ENCODE results near the gene PROK1.

The PROK1 gene

DNA sequence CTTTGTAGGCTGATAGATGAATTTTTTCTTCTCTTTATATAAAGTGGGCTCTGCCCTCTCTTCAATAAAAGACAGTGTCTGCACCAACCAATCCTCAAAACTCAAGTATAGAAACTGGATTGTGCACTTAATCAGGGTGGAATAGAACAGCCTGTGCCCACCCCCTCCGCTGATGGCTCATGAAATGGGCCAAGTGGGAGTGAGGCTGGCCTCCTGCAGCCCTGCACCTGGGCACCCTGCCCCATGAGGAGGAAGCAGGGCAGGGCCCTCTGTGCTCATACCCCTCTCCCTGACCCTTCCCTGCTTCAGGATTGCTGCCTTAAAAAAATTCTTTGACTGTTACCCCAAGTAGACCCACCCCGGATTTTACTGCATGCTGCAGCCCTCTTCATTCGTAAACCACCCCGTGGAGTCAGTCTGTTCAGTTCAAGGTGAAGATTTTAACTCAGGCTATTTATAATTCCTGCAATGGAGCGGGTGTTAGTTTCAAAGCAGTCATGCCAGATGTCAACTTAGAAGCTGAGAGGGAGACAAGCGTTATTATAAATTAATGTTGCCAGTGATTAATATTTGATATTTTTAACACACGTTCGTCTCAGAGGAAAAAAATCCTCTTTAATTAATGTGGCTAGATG is 15.8 kb downstream of the PROK1 start:
- no peak for DNase-seq

DNA sequence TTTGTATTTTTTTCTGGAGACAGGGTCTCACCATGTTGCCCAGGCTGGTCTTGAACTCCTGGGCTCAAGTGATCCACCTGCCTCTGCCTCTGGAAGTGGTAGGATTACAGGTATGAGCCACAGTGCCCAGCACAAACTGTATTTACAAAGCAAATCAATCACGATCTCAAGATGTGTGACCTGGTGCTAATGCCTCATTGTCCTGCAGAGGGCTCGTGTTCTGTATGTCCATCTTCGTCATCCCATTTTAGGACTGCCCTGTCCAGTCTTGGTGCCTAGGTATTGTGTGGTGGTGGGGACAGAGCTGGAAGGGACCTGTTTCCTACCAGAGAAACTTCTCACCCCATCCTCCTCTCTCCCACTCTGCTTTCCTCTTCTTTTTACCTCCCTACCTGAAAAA is 20.2 kb downstream of the PROK1 start:
- DNase-seq, result no peak

DNA sequence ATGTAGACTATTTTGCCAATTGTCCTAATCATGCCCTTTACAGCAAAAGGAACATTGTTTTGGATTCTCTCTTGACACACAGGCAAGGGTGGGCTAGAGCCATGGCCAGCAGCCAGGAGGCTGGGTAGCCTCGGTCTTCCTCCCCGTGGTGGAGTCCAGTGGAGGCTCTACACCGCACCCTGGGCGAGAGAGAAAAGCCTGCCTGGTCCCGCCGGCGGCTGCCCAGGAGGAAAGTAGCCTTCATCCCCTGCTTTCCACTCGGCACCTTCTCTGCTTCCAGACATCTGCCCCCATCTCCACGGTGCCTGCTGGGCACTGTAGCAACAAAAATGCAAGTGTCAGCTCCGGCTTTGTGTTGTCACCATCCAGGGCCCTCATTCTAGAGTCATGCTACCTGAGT is 21.6 kb downstream of the PROK1 start:
- DNase-seq, result no peak

DNA sequence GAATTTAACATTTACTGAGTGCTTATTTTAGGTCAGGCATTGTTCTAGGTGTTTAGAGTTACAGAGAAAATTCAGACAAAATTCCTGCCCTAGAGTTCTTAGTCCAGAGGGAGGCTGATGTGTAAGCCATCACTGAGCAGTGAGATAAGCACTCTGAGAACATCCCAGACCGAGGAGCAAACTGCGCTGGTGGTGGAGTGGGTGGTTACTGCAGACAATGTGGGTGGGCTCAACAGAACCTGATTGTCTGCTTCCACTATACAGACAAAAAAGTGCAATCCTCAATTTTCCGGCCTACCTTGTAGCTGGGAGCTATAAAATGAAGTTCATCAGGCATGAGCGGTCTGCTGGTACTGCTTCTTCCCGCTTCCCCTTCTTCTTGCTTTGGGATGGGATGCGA is 23.5 kb downstream of the PROK1 start:
- DNase-seq, result no peak

DNA sequence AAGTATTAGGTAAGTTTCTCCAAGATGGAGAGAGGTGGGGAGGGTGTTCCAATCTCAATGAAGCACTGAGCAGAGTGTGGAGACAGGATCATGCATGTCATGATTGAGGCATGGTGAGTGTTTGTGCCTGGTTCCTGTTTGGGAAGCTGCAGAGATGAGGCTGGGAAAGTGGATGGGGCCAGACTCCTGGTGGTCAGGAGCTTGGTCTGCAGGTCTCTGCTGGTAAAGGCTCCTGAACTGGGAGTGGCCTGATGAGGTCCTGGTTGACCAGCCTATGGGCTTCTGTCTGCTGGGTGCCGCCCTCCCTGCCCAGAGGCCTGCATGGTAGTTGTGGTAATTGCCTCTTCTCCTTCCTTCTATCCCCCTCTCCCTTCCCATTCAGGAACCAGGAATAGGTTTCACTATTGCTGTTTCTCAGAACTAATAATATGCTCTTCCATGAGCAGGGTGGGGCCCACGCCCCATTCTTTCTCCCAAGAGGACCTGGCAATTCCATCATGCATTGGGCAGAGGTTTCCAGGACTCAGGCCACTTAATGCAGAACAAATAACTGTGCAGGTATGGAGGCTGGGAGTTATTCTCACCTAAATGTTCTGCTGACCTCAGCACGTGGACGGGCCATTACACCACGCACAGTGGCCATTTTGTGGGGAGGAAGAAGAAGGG is 24.5 kb downstream of the PROK1 start:
- no peak for DNase-seq

DNA sequence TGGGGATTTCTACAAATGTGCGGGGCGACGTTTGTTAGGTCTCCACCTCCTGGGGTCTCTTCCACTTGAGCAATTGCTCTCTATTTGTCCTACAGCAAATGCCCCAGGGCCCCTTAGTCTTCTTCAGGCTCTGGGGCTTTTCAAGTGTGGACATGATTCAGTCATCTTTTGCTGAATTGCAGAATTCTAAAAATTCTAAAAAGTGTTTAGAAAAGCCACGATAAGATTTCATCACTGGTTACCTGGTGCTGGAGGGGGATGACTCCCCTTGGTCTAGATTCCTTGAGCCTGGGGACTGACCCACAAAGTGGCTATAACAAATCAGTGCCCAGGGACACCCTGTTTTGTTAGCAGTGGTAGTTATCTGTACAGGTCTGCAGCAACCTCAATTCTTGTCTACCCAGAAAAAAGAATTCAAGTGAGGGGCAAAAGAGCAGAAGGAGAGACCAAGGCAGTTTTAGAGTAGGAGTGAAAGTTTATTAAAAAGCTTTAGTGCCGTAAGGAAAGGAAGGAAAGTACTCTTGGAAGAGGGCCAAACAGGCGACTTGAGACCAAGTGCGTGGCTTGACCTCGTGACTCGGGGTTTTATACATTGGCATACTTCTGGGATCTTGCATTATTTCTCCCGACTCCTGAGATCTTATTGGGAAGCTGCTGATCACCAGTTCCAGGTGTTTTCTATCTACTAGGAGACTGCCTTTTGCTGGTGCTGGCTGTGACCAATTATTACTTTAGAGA is 25.2 kb downstream of the PROK1 start:
- no peak for DNase-seq

DNA sequence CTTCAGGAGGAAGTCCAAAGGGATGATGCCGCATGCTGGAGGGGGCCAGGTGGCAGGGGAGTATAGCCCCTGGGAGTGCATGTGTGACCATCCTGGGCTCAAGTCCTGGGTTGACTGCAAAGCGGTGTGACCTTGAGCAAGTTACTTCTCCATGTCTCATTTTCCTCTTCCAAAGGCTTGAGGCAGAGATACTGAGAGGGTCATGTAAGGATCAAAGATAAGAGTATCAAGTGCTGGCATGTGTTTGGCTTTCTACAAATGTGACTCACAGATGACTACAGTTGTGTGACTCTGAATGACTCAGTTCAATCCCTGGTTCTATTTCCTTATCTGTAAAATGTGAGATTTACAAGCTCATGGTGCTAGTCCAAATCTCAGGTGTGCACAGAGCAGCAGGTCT is 26.1 kb downstream of the PROK1 start:
- DNase-seq, result no peak

DNA sequence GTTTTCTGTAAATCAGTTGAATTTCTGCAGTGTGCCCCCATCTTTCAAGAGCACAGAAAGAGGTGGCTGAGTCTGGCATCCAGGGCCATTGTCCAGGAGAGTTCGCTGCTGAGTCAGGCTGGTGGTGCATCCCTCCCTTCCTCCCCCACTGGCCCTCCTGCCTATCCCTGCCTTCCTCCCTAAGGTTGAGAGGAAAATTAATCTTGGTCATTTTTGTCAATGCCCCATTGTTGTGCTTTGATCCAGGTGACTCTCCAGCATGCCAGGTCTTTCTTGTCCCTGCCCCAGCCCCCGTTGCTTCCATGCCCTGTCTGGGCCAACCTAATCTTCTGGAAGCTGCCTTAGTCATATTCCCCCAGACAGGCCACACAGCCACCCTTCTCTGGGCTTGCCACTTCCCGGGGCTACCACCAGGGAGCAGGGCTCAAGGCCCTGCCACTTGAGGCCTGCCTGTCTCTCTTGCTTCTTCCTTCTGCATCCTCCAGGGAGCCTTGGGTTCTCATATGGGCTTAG is 26.6 kb downstream of the PROK1 start:
- no peak for DNase-seq

DNA sequence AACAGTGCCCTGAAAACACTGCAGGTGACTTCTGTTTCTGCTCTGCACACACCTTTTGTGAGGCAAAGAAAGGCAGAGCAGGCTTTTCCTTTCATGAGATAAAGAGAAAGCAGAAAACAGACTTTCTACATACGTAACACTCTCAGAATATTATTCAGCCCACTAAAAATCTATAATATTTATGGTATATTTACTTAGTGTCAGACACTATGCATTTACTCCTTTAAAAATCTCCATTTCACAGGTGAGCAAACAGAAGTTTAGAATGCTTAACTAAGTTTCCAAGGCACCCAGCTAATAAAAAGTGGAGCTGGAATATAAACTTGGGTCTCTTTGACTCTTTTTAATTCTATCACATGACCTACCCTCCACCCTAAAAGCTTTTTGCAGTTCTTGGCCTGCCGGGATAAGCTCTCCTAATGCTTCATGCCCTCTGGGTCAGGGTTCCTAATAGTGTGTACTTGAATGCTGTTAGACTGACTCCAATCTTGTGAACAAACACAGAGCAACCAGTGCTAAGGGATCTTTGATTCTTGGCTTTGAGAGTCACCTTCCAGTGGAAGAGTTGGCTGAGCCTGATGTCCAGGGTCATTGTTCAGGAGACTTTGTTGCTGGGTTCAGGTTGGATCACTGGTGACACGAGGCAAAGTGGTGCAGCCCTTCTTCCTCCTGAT is 27.2 kb downstream of the PROK1 start:
- no peak for DNase-seq

DNA sequence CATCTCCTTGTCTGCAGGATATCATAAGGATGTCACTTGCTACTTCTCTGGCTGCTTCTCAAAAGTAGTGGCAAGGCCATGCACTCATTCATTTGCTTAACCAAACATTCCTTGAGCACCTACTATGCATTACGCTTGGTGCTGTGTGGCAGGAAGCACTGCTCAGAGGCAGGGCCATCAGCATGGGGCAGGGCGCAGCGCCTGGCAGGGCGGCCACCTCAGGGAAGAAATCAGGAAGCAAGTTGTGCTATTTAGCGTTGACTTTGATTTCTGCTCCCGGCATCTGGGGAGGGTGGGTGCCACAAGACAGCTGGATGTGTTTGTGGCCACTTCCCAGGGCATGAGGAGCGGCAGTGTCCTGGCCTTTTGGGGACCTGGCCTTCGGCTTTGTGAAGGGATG is 27.9 kb downstream of the PROK1 start:
- DNase-seq, result no peak

DNA sequence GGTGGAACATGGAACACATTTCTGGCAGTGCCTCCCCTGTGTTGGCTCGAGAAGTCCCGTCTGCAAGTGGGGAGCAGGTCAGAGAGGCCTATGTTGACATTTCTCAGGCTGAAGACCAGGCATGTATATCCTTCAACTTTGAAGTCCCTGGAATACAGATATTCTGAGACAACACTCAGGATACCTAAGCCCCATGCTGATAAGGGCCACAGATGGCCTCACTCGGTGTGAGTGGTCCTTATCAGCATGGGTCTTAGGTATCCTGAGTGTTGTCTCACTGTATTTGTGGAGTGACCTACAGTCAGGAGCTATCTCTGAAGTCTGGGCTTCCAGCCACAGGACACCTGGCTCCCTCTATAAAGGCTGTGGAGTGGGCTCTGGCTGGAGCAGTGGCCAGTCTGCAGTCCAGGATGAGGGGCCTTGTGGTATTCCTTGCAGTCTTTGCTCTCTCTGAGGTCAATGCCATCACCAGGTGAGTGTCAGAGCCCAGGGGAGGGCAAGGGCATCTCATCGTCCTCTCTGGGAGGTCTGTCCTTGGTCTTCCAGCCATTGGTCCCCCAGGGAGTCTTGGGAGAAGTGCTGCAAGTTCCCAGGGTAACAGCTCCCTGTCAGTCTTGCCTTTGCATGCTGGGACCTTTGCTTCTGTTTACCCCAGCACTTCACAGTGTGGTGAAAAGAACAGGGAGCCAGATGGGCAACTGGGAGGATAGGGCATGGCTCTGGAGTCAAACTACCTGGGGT is 29.6 kb downstream of the PROK1 start:
- DNase-seq, result no peak

DNA sequence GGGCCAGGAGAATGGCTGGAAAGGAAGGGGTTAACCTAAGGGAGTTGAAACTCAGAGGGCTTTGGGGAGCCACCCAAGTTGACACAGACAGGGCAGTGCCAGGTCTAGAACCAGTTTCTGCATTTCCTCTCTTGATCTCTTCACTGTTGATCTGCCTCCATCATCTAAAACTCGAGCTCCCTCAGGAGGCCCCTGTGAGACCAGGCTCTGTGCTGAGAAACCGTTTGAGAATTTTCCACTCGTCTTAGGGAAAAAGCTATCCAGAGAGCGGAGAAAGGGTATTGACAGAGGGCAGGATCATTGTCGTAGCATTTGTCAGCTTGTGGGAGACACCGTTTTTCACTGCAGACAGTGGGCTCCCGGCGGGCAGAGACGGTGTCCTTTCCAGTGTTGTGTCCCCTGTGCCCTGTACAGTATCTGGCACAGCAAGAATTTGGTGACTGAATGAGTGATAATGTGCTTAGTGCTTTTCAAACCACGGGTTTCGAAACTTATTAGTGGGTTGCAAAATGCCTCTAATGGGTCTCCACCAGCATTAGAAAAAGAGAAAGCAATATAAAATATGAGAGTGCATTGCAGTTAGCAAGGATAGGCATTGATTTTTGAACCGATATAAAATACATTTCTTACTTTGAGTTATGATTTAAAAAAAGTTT is 31.1 kb downstream of the PROK1 start:
- DNase-seq, result no peak

DNA sequence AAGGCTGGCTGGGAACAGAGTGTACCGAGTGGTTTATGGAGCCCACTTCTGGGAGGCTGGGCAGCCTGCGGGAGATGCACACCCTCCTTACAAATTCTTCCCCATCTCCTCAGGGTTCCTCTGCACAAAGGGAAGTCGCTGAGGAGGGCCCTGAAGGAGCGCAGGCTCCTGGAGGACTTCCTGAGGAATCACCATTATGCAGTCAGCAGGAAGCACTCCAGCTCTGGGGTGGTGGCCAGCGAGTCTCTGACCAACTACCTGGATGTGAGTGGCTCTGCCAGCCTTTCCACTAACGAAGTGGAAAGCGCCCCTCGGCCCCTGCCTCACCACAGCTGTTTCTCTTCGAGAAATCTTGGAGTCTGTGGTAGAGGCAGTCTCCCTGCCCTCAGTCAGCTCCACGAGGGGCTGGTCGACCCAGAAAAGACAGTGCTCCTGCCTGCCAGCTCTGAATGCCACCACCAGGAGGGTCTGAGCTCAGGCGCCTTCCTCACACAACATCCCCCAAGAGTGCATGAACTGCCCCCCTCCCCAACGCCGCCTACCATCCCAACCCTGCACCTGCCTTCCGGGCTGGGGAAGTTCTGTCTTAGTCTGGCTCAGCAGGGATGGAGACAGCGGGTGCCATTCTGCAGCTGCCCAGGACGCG is 31.8 kb downstream of the PROK1 start:
- DNase-seq, result no peak

DNA sequence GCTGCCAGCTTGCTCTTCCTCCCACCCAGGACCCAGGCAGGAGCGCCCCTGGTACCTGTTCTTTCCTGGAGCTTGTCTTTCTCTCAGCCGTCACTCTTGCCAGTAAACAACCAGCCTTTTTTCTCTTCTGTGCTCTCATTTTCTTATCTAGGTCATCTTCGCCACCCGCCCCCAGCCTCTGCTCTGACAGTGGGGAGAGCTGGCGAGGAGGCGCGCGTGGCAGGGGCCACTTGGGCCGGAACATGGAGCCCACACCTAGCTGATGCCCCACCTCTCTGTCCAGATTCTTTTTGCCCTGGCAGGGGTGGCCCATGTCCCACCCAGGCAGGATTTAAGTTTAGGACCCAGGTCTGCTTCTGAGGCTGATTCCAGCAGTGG is 32.3 kb downstream of the PROK1 start:
- no peak for DNase-seq

DNA sequence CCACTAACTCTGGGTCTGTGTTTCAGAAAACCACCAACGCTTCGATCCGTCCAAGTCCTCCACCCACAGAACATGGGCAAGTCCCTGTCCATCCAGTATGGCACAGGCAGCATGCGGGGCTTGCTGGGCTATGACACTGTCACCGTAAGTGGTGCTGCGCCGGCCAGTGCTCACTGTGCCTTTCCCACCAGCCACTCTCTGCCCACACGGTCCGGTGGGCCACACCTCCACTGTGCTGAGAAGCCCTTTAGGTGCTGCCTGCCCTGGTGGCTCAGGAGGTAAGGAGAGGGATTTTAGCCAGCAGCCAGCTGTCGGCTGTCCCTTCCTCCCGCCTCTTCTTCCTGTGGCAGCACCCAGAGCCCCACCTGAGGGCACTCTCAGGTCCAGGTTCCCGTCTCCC is 33.9 kb downstream of the PROK1 start:
- DNase-seq, result no peak

DNA sequence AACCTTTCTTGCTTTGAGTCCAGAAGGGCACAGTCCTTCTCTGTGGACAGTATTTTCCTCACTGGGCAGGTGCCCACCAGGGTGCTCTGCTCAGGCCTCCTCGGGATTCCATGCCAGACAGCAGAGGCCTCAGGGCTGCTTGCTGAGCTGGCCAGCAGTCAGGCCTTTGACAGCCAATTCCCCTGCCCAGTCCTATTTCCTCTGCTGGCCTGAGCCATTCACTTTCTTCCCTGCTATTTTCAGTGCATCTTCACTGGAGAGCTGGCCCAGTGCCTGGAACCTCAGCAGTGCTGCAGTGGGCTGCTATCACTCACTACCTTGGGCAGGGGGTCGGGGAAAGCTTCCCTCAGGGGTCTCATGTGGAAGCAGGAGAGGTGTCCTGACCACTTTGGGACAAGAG is 34.8 kb downstream of the PROK1 start:
- no peak for DNase-seq

DNA sequence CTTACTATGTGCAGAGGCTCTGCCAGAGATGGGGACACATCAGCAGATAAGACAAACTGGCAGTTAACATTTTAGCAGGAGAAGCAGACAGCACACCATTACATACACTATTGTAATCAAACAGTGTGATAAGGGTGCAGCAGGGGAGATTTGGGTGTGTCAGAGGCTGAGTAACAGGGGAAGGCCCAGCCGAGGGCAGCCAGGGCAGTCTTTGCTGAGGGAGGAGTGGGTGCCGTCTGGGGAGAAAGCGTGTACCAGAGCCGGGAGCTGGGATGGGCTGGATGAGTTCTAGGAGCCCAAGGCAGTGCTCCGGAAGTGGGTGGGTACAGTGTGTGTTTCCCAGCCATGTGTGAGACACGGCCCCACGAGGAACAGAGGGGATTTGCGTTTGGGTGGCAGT is 36.8 kb downstream of the PROK1 start:
- no peak for DNase-seq

DNA sequence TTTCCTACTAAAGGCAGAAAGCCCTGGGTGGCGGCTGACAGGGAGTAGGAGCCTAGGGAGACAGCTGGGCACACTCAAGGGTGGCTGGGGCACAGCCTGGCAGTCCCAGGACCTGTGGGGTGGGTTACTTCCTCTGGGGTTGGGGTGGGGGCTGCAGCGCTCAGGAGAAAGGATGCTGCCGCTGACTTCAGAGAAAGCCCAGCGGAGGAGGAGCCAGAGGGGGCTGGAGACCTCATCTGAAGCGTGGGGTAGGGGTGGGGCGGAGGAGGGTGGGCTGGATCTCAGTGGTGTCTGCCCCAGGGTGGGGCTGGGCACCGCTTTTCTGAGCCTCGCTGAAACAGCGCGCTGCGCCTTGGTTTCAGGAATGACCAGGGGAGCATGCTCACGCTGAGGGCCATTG is 37.2 kb downstream of the PROK1 start:
- no peak for DNase-seq

DNA sequence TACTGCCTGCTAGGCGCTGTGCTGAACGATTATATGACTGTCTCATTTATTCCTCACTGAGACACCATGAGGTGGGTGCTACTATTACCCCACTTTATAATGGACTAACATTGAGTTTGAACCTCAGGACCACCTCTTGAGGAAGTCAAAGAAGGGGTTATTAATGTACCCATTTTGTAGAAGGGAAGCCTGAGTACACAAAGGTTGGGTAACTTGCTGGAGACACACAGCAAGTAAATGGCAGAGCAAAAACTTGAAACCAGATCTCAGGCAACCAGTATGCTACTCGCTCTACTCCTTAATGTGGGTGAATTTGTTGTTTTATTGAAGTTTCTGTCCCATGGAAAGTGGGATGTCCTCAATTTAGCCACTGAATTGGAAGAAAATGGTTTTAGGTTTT is 37.9 kb downstream of the PROK1 start:
- DNase-seq, result no peak

DNA sequence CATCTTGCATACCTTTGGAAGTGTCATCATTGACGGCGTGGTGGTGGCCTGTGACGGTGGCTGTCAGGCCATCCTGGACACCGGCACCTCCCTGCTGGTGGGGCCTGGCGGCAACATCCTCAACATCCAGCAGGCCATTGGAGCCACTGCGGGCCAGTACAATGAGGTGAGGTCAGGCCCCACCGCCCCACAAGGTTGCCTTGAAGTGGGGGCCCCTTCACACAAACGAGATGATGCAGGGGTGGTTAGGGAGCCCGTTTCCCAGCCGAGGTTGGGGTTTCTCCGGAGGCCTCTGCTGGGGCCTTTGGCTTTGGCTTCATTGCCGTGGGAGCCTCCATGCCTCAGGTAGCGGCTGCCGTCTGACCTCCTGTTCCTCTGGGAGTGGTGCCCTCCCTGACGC is 38.5 kb downstream of the PROK1 start:
- DNase-seq, result no peak

DNA sequence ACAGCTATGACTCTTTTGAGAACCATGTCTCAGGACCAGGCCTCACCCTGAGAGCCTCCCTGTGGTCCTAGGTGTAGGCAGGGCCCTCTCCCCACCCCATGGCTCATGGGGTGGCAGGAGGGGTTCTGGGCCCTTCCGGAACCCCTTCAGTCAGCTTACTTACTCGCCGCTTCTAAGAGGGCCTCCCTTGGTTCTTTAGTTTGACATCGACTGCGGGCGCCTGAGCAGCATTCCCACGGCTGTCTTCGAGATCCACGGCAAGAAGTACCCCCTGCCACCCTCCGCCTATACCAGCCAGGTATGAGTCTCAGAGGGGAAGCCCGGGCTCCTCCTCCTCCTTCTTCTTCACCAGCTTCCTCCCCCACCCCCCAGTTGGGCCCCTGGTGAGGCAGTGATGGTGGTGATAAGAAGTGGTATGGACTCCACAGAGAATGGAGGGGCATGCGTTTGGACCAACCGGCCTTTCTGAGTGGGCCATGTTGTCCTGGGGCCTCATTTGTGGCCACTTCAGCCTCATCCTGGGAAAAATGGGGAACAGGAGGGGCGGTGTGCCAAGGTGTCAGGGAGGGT is 39.1 kb downstream of the PROK1 start:
- no peak for DNase-seq

All from NCI-H2171 (cell line).